Glutamatergic neuron (in vitro differentiated cells): ENCODE measurements around the gene P3H3. TPM values are rescaled to one million over a fixed set of nuclear protein-coding genes. Genes with fewer than 3 reads are reported as not detected.

ENCODE experiments used
- DNase-seq: peaks from one replicate; pipeline ENCODE4 v3.0.0; 2022
- H3K27ac Mint-ChIP-seq: one replicate; pipeline ENCODE4 v1.8.0; 2020; ENCODE audit warnings: mild to moderate bottlenecking, mixed read lengths, inconsistent platforms; ENCODE audit not compliant: unreplicated experiment
- H3K27me3 Mint-ChIP-seq: one replicate; pipeline ENCODE4 v1.8.0; 2020; ENCODE audit warnings: mild to moderate bottlenecking, moderate library complexity, mixed read lengths, inconsistent platforms; ENCODE audit not compliant: unreplicated experiment
- H3K36me3 Mint-ChIP-seq: one replicate; pipeline ENCODE4 v1.8.0; 2020; ENCODE audit warnings: mild to moderate bottlenecking, mixed read lengths, inconsistent platforms; ENCODE audit not compliant: unreplicated experiment
- H3K4me1 Mint-ChIP-seq: one replicate; pipeline ENCODE4 v1.8.0; 2020; ENCODE audit warnings: mild to moderate bottlenecking, low read depth, mixed read lengths, inconsistent platforms; ENCODE audit not compliant: unreplicated experiment
- H3K4me3 Mint-ChIP-seq: one replicate; pipeline ENCODE4 v1.8.0; 2020; ENCODE audit warnings: mild to moderate bottlenecking, mixed read lengths, inconsistent platforms; ENCODE audit not compliant: unreplicated experiment
- H3K9me3 Mint-ChIP-seq: one replicate; pipeline ENCODE4 v1.8.0; 2020; ENCODE audit warnings: mild to moderate bottlenecking, moderate library complexity, mixed read lengths, inconsistent platforms; ENCODE audit not compliant: unreplicated experiment
- total RNA-seq: library from RNA; stranded (reverse); fragmentation: NEBNext Ultra II Directional; extraction: Animal tissue kit (Norgen Biotek cat#: 25700); gene quantifications from one replicate; pipeline ENCODE4 v1.2.1, GENCODE V29; 2021; ENCODE audit not compliant: unreplicated experiment
- TF ChIP-seq, protein P1 (sequence below): fragments of 200-600 bp; sonication (generic); IDR thresholded peaks from one replicate; pipeline ENCODE4 v1.5.0; 2021; ENCODE audit not compliant: partially characterized antibody, unreplicated experiment

Gene P3H3
- total RNA-seq, 1 donor from 2014 or later: 58.4 TPM

DNA sequence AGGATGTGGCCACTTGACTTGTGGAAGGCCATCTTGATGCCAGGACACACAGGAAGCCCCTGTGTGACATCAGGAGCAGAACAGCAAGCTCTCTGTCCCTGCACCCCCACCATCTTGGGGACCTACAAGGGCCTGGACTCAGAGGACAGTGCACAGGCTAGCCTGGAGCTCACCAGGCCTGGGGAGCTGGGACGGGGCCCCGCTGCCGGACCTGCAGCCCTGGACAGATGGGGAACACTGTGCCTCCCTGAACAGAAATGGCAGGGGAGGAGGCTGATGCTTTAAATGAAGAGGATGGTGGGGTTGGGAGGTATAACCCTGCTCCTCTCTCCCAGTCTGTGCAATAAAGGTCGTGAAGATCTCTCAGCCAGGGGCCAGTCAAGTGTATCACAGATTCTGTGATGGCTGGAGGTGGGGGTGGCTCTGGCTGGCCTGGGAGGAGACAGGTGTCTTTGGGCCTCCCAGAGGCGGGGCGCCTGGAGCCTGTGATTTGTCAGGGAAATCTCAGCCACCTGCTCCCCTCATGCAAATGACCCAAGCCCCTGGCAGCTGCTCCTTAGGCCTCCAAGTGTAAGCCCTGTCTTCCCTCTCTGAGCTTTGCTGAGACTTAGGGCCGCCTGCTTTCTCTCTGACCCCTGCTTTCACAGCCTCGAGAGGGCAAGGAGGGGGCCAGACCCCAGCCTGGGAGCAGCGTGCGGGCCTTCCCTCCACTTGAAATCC is 11.4 kb downstream of the P3H3 start:
- Mint-ChIP-seq H3K27ac (peak overlapping the region; percentile 96), H3K36me3 (peaks cover 10% of the 10 kb centered on the region), H3K4me1 (peaks cover 23% of the 10 kb centered on the region), H3K4me3 (peak overlapping the region; percentile 79), H3K9me3 (peaks cover 12% of the 10 kb centered on the region), H3K27me3 (peaks cover 10% of the 10 kb centered on the region)
- TF ChIP-seq, protein P1, sequence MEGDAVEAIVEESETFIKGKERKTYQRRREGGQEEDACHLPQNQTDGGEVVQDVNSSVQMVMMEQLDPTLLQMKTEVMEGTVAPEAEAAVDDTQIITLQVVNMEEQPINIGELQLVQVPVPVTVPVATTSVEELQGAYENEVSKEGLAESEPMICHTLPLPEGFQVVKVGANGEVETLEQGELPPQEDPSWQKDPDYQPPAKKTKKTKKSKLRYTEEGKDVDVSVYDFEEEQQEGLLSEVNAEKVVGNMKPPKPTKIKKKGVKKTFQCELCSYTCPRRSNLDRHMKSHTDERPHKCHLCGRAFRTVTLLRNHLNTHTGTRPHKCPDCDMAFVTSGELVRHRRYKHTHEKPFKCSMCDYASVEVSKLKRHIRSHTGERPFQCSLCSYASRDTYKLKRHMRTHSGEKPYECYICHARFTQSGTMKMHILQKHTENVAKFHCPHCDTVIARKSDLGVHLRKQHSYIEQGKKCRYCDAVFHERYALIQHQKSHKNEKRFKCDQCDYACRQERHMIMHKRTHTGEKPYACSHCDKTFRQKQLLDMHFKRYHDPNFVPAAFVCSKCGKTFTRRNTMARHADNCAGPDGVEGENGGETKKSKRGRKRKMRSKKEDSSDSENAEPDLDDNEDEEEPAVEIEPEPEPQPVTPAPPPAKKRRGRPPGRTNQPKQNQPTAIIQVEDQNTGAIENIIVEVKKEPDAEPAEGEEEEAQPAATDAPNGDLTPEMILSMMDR: no peak
- peak; percentile 87 for DNase-seq

DNA sequence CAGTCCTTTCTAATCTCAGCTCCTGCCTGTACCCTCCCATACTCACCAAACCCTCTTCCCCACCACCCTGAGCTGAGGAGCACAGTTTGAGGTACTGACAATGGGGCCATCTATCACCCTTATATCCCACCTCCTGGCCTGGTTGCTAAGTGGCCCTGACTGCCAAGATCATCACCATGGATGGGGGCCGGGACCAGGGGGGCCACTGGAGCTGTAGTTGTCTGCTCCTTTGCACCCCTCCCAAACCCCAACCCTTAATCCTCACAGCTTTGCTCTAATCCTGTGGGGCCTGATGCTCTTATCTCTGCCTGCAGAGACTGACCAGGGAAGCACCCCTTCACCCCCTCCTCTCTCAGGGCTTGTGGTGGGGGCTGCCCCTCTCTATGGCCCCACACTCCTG is 12.1 kb downstream of the P3H3 start:
- Mint-ChIP-seq H3K36me3 (peaks cover 10% of the 10 kb centered on the region), H3K4me3 (peak overlapping the region; percentile 79), H3K4me1 (peaks cover 23% of the 10 kb centered on the region), H3K27ac (peak overlapping the region; percentile 96), H3K27me3 (peaks cover 14% of the 10 kb centered on the region), H3K9me3 (peaks cover 7% of the 10 kb centered on the region)
- TF ChIP-seq, protein P1: no peak
- no peak for DNase-seq

DNA sequence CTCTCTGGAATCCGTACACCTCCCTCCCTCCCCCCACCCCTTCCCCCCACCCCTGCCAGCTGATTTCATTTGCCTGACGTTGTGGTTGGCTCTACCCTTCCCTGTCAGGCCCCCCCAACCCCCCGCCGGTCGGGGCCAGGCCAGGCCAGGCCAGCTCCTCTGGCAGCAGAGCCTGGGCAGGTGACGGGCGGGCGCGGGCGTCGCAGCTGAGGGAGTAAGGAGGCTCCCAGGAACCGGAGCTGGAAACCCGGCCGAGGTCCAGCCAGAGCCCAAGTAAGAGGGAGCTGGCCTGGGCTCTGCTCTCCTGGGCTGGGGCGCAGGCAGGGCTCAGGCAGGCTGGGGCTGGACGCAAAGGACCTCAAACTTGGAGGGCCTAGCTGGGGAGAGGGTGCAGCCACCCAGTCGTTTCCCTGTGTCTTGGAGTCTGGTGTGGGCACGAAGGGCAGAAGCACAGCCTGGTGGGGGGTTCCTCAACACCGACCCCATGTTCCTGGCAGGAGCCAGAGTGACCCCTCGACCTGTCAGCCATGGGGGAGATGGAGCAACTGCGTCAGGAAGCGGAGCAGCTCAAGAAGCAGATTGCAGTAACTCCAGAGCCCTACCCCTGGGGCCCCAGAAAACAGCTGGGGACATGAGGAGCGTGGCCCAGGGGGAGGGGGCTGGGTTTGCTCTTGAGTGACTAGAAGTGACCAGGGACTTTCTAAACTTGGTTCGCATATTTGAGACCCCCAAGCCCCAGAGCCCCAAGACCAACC is 12.7 kb downstream of the P3H3 start, which contains the start of gene GNB3:
TSS of gene GNB3 (plus strand) at position 165 of the 755 bp plus-strand sequence. CDS start at position 528, 363 bp downstream.
- H3K27ac Mint-ChIP-seq: peak within 1 kb of the TSS; percentile 96
- peaks cover 10% of the 10 kb centered on the region for H3K36me3 Mint-ChIP-seq
- H3K27me3 Mint-ChIP-seq: peaks cover 16% of the 10 kb centered on the region
- H3K4me1 Mint-ChIP-seq: peaks cover 23% of the 10 kb centered on the region
- H3K4me3 Mint-ChIP-seq: peak within 1 kb of the TSS; percentile 79
- DNase-seq: peak; percentile 43
- peaks cover 7% of the 10 kb centered on the region for H3K9me3 Mint-ChIP-seq
- TF ChIP-seq, protein P1: no peak

DNA sequence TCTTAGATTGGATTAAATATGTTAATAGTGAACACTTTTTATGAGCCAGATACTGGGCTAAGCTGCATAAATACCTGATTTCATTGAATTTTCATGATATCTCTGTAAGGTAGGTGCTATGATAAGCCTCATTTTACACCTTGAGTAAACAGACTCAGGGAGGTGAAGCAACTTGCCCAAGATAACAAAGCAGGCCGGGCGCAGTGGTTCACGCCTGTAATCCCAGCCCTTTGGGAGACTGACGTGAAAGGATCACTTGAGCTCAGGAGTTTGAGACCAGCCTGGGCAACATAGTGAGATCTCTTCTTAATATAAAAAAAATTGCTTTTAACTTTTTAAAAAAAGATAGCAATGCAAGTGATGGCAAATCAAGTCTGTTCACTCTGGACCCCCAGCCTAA is 13.9 kb downstream of the P3H3 start:
- H3K27me3 Mint-ChIP-seq: peaks cover 14% of the 10 kb centered on the region
- H3K27ac Mint-ChIP-seq: peak overlapping the region; percentile 48
- peaks cover 23% of the 10 kb centered on the region for H3K4me1 Mint-ChIP-seq
- TF ChIP-seq, protein P1: no peak
- peaks cover 5% of the 10 kb centered on the region for H3K36me3 Mint-ChIP-seq
- peak overlapping the region; percentile 52 for H3K4me3 Mint-ChIP-seq
- peaks cover 5% of the 10 kb centered on the region for H3K9me3 Mint-ChIP-seq
- DNase-seq: no peak
